Gastrocnemius medialis (tissue), 4 donors: ENCODE data around the gene SIGLEC5. TPM values are rescaled to one million over a fixed set of nuclear protein-coding genes. Genes with fewer than 3 reads are reported as not detected.
"Not testable (repeated sequence)": the region's sequence is repeated elsewhere in the genome, so short reads cannot be mapped to it uniquely, and the experiment has no call there.

Experiments used
- ATAC-seq, 2 donors: fragments of 150-250 bp; one replicate each; pipeline ENCODE4 v1.9.1; 2016
- DNase-seq, 2 donors: peaks; one replicate each; pipeline ENCODE4 v3.0.0-alpha.2; 2019
- H3K27ac ChIP-seq, 4 donors: fragments of 200-600 bp; sonication (generic); 1 replicate in 1 of 4; 2 replicates in 3 of 4; pipeline ENCODE4 v1.5.1; 2016 to 2018; ENCODE audit warnings: mild to moderate bottlenecking in 2 of 4, moderate library complexity in 1 of 4
- H3K27me3 ChIP-seq, 3 donors: fragments of 200-600 bp; sonication (generic) in 2 of 3; 1 replicate in 1 of 3; 2 replicates in 2 of 3; pipeline versions ENCODE4 v1.5.1 to v1.6.0; 2016 to 2019; ENCODE audit warnings: mild to moderate bottlenecking in 1 of 3, moderate library complexity in 1 of 3
- H3K36me3 ChIP-seq, 2 donors: fragments of 200-600 bp; sonication (generic) in 1 of 2; one replicate each; pipeline ENCODE4 v1.5.1; 2017 to 2018
- H3K4me1 ChIP-seq, 2 donors: fragments of 200-600 bp; sonication (generic) in 1 of 2; one replicate each; pipeline ENCODE4 v1.5.1; 2016 to 2017; ENCODE audit warnings: mild to moderate bottlenecking in 2 of 2
- H3K4me3 ChIP-seq, 4 donors: fragments of 200-600 bp; sonication (generic) in 3 of 4; 1 replicate in 1 of 4; 2 replicates in 3 of 4; pipeline ENCODE4 v1.5.1; 2016 to 2019; ENCODE audit warnings: mild to moderate bottlenecking in 2 of 4
- H3K9me3 ChIP-seq, 3 donors: fragments of 200-600 bp; sonication (generic) in 2 of 3; 1 replicate in 1 of 3; 2 replicates in 2 of 3; pipeline ENCODE4 v1.5.1; 2016 to 2019
- POLR2A ChIP-seq, 2 donors: fragments of 450-650 bp; IDR thresholded peaks; one replicate each; pipeline ENCODE4 v1.6.1; 2017; ENCODE audit warnings: antibody characterized with exemption in 2 of 2, mild to moderate bottlenecking in 2 of 2, moderate library complexity in 2 of 2
- in situ Hi-C, 4 donors: fragments of 200-750 bp; cut with MboI; loops; one replicate each; pipeline versions ENCODE4 v1.15.0 to v1.8.0; 2017; ENCODE audit warnings: low sequenced_read_pairs in 4 of 4
- intact Hi-C: fragments of 100-400 bp; cut with DNase I; formaldehyde crosslinking; loops from one replicate; pipeline ENCODE4 v1.15.1; 2023; ENCODE audit warnings: low total_unique reads
- total RNA-seq, 4 donors: library from RNA; depleted of rRNA; stranded (reverse); fragments of >200 nt; gene quantifications; one replicate each; pipeline versions ENCODE4 v1.1.0 to v1.2.3, GENCODE V29; 2016
- TF ChIP-seq, protein P1 (sequence below), 5 experiments: fragments of 450-650 bp in 3 of 5; fragments of 200-600 bp in 2 of 5; sonication (generic) in 2 of 5; IDR thresholded peaks in 4 of 5; conservative IDR thresholded peaks in 1 of 5; 1 replicate in 4 of 5; 2 replicates in 1 of 5; pipeline ENCODE4 v1.5.1; 2016 to 2019; ENCODE audit warnings: antibody characterized with exemption in 5 of 5, mild to moderate bottlenecking in 3 of 5, moderate library complexity in 3 of 5

SIGLEC5 gene
- total RNA-seq, 4 donors from 2014 or later = 0.18 to 1.0 TPM; not detected in 2

DNA sequence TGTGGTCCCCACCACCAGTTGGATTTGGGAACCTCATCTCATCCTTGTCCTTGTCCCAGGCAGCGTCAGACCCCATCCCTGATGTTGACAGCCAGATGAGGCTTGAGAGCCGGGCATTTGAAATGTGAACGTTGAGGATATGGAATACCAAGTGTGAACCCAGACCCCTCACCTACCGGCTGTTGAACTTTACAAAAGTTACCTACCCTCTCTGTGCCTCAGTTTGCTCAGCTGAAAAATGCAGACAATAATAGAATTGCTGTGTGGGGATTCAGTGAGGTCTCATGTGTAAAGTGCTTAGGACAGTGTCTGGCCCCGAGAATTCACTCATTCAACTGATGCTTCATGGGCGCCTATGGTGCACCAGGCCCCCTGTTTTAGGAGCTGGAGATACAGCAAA is 17.1 kb upstream of the SIGLEC5 start:
- no peaks in the 10 kb centered on the region for H3K4me1 ChIP-seq
- H3K27ac ChIP-seq = no peak overlapping the region
- ATAC-seq (no peak), DNase-seq (no peak)
- intact Hi-C loops (no loop called here), in situ Hi-C loops (no loop called here)
- H3K27me3 ChIP-seq = no peaks in the 10 kb centered on the region
- TF ChIP-seq, protein P1, sequence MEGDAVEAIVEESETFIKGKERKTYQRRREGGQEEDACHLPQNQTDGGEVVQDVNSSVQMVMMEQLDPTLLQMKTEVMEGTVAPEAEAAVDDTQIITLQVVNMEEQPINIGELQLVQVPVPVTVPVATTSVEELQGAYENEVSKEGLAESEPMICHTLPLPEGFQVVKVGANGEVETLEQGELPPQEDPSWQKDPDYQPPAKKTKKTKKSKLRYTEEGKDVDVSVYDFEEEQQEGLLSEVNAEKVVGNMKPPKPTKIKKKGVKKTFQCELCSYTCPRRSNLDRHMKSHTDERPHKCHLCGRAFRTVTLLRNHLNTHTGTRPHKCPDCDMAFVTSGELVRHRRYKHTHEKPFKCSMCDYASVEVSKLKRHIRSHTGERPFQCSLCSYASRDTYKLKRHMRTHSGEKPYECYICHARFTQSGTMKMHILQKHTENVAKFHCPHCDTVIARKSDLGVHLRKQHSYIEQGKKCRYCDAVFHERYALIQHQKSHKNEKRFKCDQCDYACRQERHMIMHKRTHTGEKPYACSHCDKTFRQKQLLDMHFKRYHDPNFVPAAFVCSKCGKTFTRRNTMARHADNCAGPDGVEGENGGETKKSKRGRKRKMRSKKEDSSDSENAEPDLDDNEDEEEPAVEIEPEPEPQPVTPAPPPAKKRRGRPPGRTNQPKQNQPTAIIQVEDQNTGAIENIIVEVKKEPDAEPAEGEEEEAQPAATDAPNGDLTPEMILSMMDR (IDR thresholded peaks at IDR 0.05 in 4 of 5, conservative IDR thresholded peaks at IDR 0.05 in 1 of 5) = no peak
- no peak for TF ChIP-seq POLR2A (IDR thresholded peaks at IDR 0.05)
- H3K36me3 ChIP-seq = no peaks in the 10 kb centered on the region
- H3K9me3 ChIP-seq = no peaks in the 10 kb centered on the region
- H3K4me3 ChIP-seq = no peak overlapping the region

DNA sequence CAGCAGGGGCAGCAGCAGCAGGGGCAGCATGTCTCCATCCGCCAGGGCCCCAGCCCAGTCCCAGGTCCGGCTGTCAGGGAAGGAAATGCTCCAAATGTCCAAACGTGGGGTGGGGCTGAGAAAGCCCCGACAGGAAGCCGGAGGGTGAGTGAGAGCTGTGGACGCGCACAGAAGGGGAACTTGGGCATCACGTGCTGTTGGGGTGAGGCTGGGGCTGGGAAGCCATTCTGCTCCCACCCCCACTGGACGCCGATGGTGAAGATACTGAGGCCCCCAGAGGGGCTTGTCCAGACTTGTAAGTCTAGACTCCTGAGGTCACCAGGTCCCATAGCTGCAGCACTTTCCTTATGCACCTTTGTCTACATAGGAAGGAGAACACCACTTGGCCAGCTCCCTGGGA is 16.5 kb upstream of the SIGLEC5 start, which contains the start of gene SIGLEC14:
TSS of gene SIGLEC14 (minus strand) at position 96 of the 400 bp plus-strand sequence. CDS start at position 30, 66 bp downstream.
- ATAC-seq, intact Hi-C loops, H3K27me3 ChIP-seq, H3K4me3 ChIP-seq, H3K9me3 ChIP-seq, DNase-seq, in situ Hi-C loops, H3K36me3 ChIP-seq, H3K4me1 ChIP-seq, H3K27ac ChIP-seq: not testable (repeated sequence)

DNA sequence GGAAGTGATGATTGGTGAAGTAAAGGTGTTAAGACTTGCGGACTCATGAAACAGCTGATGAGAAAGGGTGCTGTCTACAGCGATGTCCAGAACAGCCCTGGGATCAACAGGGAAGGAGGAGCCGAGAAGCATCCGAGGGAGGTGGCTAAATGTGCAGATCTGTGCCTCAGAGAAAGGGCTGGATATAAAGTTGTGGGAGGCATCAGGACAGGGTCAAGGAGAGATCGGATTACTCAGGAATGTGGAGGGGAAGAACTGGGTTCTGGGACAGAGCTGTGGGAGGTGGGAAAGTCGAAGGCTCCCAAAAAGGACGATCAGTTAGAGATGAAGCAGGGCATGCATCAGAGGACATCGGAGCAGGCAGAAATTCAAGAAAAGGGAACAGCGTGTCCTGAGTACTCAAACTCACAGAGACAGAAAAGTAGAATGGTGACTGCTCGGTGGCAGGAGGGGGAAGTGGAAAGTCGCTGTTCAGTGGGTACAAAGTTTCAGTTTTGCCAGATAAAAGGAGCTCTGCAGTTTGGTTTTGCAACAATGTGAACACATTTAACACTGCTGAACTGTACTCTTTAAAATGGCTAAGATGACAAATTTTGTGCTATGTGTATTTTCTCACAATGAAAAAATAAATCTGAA is 14.6 kb upstream of the SIGLEC5 start:
- intact Hi-C loops (no loop called here), in situ Hi-C loops (no loop called here)
- no peaks in the 10 kb centered on the region for H3K27me3 ChIP-seq
- TF ChIP-seq, protein P1 (IDR thresholded peaks at IDR 0.05 in 4 of 5, conservative IDR thresholded peaks at IDR 0.05 in 1 of 5) = no peak
- no peak for TF ChIP-seq POLR2A (IDR thresholded peaks at IDR 0.05)
- DNase-seq (no peak), ATAC-seq (no peak)
- H3K27ac ChIP-seq = no peak overlapping the region
- no peaks in the 10 kb centered on the region for H3K9me3 ChIP-seq
- H3K4me3 ChIP-seq = no peak overlapping the region
- H3K36me3 ChIP-seq = no peaks in the 10 kb centered on the region
- no peaks in the 10 kb centered on the region for H3K4me1 ChIP-seq

DNA sequence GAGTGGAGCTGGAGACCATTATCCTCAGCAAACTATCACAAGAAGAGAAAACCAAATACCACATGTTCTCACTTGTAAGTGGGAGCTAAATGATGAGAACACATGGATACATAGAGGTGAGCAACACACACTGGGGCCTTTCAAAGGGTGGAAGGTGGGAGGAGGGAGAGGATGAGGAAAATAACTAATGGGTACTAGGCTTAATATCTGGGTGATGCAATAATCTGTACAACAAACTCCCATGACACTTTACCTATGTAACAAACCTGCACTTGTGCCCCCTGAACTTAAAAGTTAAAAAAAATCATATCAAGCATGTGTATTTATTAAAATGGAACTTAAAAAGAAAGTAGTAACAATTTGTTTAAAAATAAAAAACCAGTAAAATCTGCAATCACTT is 11.4 kb upstream of the SIGLEC5 start:
- in situ Hi-C loops (no loop called here), intact Hi-C loops (no loop called here)
- DNase-seq (no peak), ATAC-seq (no peak)
- no peak for TF ChIP-seq POLR2A (IDR thresholded peaks at IDR 0.05)
- TF ChIP-seq, protein P1 (IDR thresholded peaks at IDR 0.05 in 4 of 5, conservative IDR thresholded peaks at IDR 0.05 in 1 of 5) = no peak
- Histone ChIP-seq H3K9me3 (no peaks in the 10 kb centered on the region), H3K36me3 (no peaks in the 10 kb centered on the region), H3K27ac (no peak overlapping the region), H3K27me3 (no peaks in the 10 kb centered on the region), H3K4me1 (no peaks in the 10 kb centered on the region), H3K4me3 (no peak overlapping the region)

DNA sequence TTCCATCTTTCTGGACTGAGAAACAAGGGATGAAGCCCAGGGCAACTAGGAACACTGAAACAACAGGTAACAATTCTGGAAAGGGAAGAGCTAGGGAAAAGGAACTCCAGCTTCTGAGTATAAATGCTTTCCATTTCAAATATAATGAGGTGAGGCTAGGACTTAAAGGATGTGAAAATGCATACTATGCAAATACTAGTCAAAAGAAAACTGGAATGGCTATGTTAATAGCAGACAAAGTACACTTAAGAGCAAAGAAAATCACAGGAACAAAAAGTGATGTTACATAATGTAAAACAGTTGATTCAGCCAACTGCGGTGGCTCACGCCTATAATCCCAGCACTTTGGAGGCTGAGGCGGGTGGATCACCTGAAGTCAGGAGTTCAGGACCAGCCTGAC is 10.2 kb upstream of the SIGLEC5 start:
- intact Hi-C loops = no loop called here
- TF ChIP-seq POLR2A (IDR thresholded peaks at IDR 0.05) = no peak
- TF ChIP-seq, protein P1 (IDR thresholded peaks at IDR 0.05 in 4 of 5, conservative IDR thresholded peaks at IDR 0.05 in 1 of 5) = no peak
- no peak for ATAC-seq
- in situ Hi-C loops = no loop called here
- H3K9me3 ChIP-seq = no peaks in the 10 kb centered on the region
- no peaks in the 10 kb centered on the region for H3K36me3 ChIP-seq
- H3K4me3 ChIP-seq = no peak overlapping the region
- H3K27ac ChIP-seq = no peak overlapping the region
- no peaks in the 10 kb centered on the region for H3K27me3 ChIP-seq
- H3K4me1 ChIP-seq = no peaks in the 10 kb centered on the region
- no peak for DNase-seq
